HepG2 (cell line): Measurements from ENCODE around the gene ACAD11. TPM values are rescaled to one million over a fixed set of nuclear protein-coding genes. Genes with fewer than 3 reads are reported as not detected.

Experiments
- ATAC-seq: fragments of 200-7000 bp; cut with Tn5 transposase; 3 replicates; pipeline ENCODE4 v1.9.1; 2020; ENCODE audit warnings: mild to moderate bottlenecking, moderate library complexity
- BruUV-seq: library from RNA; stranded (reverse); fragments of 400-500 nt; replicated peaks from 2 replicates; lab custom pipeline; 2021; lab: Mats Ljungman, UMichigan
- CTCF ChIA-PET: fragments of 300-600 bp; formaldehyde crosslinking; extraction: SDS; loops from one replicate; lab custom pipeline; 2021; ENCODE audit warnings: low total read pairs, inconsistent platforms, low intra/inter-chr PET ratio; lab: Yijun Ruan, JAX
- POLR2A ChIA-PET: fragments of 350-600 bp; sonication (Branson Sonifier 250); formaldehyde crosslinking; loops from one replicate; lab custom pipeline; 2020; ENCODE audit warnings: antibody characterized with exemption, inconsistent platforms; lab: Yijun Ruan, JAX
- DNase-seq: peaks from one replicate; pipeline ENCODE4 v3.0.0-alpha.2; 2015; ENCODE audit warnings: low spot score
- FAIRE-seq: peaks from 3 replicates; lab custom pipeline; 2011; peaks lifted over from hg19 to GRCh38; lab: Jason Lieb, UNC
- H2AFZ ChIP-seq: one replicate; pipeline ENCODE4 v1.6.1; 2011; ENCODE audit warnings: low read length, inconsistent platforms
- H3K27ac ChIP-seq: fragments of 300-600 bp; 3 replicates; pipeline ENCODE4 v1.8.0; 2011; ENCODE audit warnings: mixed run types, mild to moderate bottlenecking, mixed read lengths, low read length, inconsistent platforms; ENCODE audit not compliant: insufficient read depth; ENCODE audit errors: extremely low read length
- H3K27me3 ChIP-seq, 2 experiments: fragments of 200-600 bp in 1 of 2; 2 replicates in 1 of 2; 3 replicates in 1 of 2; pipeline versions ENCODE4 v1.6.0 to v1.8.0; 2011; ENCODE audit warnings: low read length in 2 of 2, mild to moderate bottlenecking in 2 of 2, moderate library complexity in 2 of 2, inconsistent platforms in 1 of 2; ENCODE audit not compliant: insufficient read depth in 2 of 2, control insufficient read depth in 1 of 2
- H3K36me3 ChIP-seq, 2 experiments: fragments of 200-600 bp in 1 of 2; replicated peaks in 1 of 2; 2 replicates in 1 of 2; 3 replicates in 1 of 2; pipeline versions ENCODE4 v1.5.1 to v1.8.0; 2011; ENCODE audit warnings: low read length in 2 of 2, inconsistent platforms in 1 of 2; ENCODE audit not compliant: insufficient read depth in 2 of 2, control insufficient read depth in 1 of 2
- H3K4me1 ChIP-seq: 2 replicates; pipeline ENCODE4 v1.5.1; 2012; ENCODE audit warnings: low read length, inconsistent platforms; ENCODE audit not compliant: insufficient read depth
- H3K4me2 ChIP-seq: 2 replicates; pipeline ENCODE4 v1.6.0; 2011; ENCODE audit warnings: low read depth, low read length, inconsistent platforms
- H3K4me3 ChIP-seq, 3 experiments: fragments of 200-600 bp in 1 of 3; sonication (generic), shearing (Covaris generic) in 1 of 3; replicated peaks in 1 of 3; 2 replicates each; pipeline ENCODE4 v1.5.1; 2011 to 2016; ENCODE audit warnings: low read length in 3 of 3, inconsistent platforms in 2 of 3, low read depth in 2 of 3, mild to moderate bottlenecking in 2 of 3, control low read depth in 1 of 3, mixed read lengths in 1 of 3; ENCODE audit not compliant: insufficient read depth in 1 of 3
- H3K79me2 ChIP-seq: one replicate; pipeline ENCODE4 v1.6.1; 2011; ENCODE audit warnings: low read length, inconsistent platforms; ENCODE audit not compliant: insufficient read depth
- H3K9ac ChIP-seq: 2 replicates; pipeline ENCODE4 v1.6.0; 2011; ENCODE audit warnings: mild to moderate bottlenecking, low read depth, low read length, inconsistent platforms; ENCODE audit not compliant: insufficient read depth
- H3K9me3 ChIP-seq: 2 replicates; pipeline ENCODE4 v1.5.1; 2012; ENCODE audit warnings: mild to moderate bottlenecking, low read length
- H4K20me1 ChIP-seq: 2 replicates; pipeline ENCODE4 v1.6.0; 2011; ENCODE audit warnings: inconsistent platforms, mild to moderate bottlenecking, low read length, moderate library complexity; ENCODE audit not compliant: insufficient read depth
- AHR ChIP-seq: IDR thresholded peaks from 2 replicates; pipeline ENCODE4 v1.6.1; 2018; ENCODE audit warnings: missing genetic modification reagents, missing compliant biosample characterization
- ASH2L ChIP-seq: fragments of 300-600, 200-600 bp; sonication (generic); IDR thresholded peaks from 2 replicates; pipeline ENCODE4 v1.7.0; 2017; ENCODE audit warnings: low read depth, mild to moderate bottlenecking, moderate library complexity, mixed read lengths, low read length; ENCODE audit not compliant: insufficient read length
- ATF1 ChIP-seq: IDR thresholded peaks from 2 replicates; pipeline ENCODE4 v1.6.1; 2016; ENCODE audit warnings: mild to moderate bottlenecking, control low read depth
- NR2F1 ChIP-seq, 2 experiments: fragments of 450-650 bp in 1 of 2; formaldehyde crosslinking in 1 of 2; IDR thresholded peaks; 2 replicates each; pipeline versions ENCODE4 v1.5.0 to v1.6.1; 2016 to 2020; ENCODE audit warnings: mild to moderate bottlenecking in 1 of 2, missing compliant biosample characterization in 1 of 2, missing genetic modification reagents in 1 of 2, moderate library complexity in 1 of 2
- PCBP2 ChIP-seq: fragments of 200-400 bp; formaldehyde crosslinking; optimal IDR thresholded peaks from 2 replicates; pipeline ENCODE3; 2018; ENCODE audit warnings: low read length, low read depth; ENCODE audit not compliant: poor library complexity, severe bottlenecking
- STAG1 ChIP-seq: sonication (generic); formaldehyde crosslinking; IDR thresholded peaks from 2 replicates; pipeline ENCODE4 v1.4.0; 2020; ENCODE audit warnings: missing genetic modification reagents
- ZNF432 ChIP-seq: sonication (generic); formaldehyde crosslinking; IDR thresholded peaks from 2 replicates; pipeline ENCODE4 v1.5.0; 2020; ENCODE audit warnings: missing genetic modification reagents, mild to moderate bottlenecking, borderline replicate concordance
- ZNF615 ChIP-seq: sonication (generic); formaldehyde crosslinking; IDR thresholded peaks from 2 replicates; pipeline ENCODE4 v1.5.0; 2020; ENCODE audit warnings: mild to moderate bottlenecking, missing genetic modification reagents, borderline replicate concordance
- ZSCAN29 ChIP-seq: sonication (generic); formaldehyde crosslinking; conservative IDR thresholded peaks from 2 replicates; pipeline ENCODE4 v1.4.0; 2020; ENCODE audit warnings: mild to moderate bottlenecking, missing genetic modification reagents
- WGBS: methylation state at CpG from one replicate; pipeline ENCODE4 v1.1.6; 2017; ENCODE audit warnings: low lambda C conversion rate; 5-methylcytosine and 5-hydroxymethylcytosine counted together
- in situ Hi-C: cut with HindIII; loops from 2 replicates; pipeline ENCODE4 v1.10.0; 2017; ENCODE audit warnings: low pct_unique_long_range_greater_than_20kb; ENCODE audit not compliant: extremely low pct_ligation_motif_present
- intact Hi-C: fragments of 100-400 bp; cut with micrococcal nuclease; formaldehyde crosslinking; loops from one replicate; pipeline ENCODE4 v1.10.0; 2022; ENCODE audit not compliant: unreplicated experiment
- polyA plus RNA-seq, 8 experiments: library from polyadenylated mRNA; depleted of rRNA in 3 of 8; stranded (reverse) in 7 of 8; unstranded in 1 of 8; fragments of >200 nt; fragmentation: Illumina TruSeq in 4 of 8; extraction: Trizol in 4 of 8; gene quantifications; 2 replicates each; pipeline versions ENCODE4 v1.2.1 to v1.2.3, GENCODE V29; 2011 to 2016; ENCODE audit warnings: low read depth in 4 of 8, missing spikeins in 1 of 8, mixed read lengths in 1 of 8; ENCODE audit not compliant: insufficient read depth in 1 of 8
- total RNA-seq, 5 experiments: library from RNA; depleted of rRNA; stranded (reverse); fragments of >200 nt; fragmentation: Illumina TruSeq; extraction: Trizol; gene quantifications; 2 replicates each; pipeline ENCODE4 v1.2.3, GENCODE V29; 2016; ENCODE audit warnings: low read depth in 1 of 5
- TF ChIP-seq, protein P1 (sequence below): sonication (generic); formaldehyde crosslinking; IDR thresholded peaks from 2 replicates; pipeline ENCODE4 v1.8.0; 2022; ENCODE audit warnings: missing genetic modification reagents, mild to moderate bottlenecking, moderate library complexity, borderline replicate concordance
- TF ChIP-seq, protein P2 (sequence below): IDR thresholded peaks from 2 replicates; pipeline ENCODE4 v1.6.1; 2016; ENCODE audit warnings: missing biosample characterization, missing genetic modification reagents, low read depth
- TF ChIP-seq, protein P3 (sequence below): sonication (generic); formaldehyde crosslinking; conservative IDR thresholded peaks from 2 replicates; pipeline ENCODE4 v1.4.0; 2020; ENCODE audit warnings: missing genetic modification reagents

Gene ACAD11
- total and polyA plus RNA-seq, 2 of the 13 experiments (the other 11 are each of a cell fraction or from before 2014, with no cell fraction given) = 30.6 to 56.9 TPM

DNA sequence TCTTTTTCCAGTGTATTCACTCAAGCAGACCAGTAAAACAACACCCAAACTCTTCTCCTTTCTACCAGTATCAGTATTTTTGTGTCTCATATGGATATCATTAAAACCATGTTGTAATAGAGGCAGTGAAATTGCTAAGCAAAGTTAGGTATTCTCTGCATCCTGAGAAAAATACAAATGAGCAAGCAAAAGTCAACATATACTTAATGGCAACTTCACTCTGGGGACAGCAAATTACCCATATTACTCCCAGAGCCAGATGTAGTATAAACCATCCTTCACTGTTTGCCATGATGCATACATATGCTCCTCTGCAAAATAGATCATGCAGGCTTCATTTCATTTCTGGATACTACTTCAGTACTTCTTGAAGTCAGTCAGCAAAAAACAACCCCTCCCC is 22.6 kb upstream of the ACAD11 start (continued):
- TF ChIP-seq, protein P1, sequence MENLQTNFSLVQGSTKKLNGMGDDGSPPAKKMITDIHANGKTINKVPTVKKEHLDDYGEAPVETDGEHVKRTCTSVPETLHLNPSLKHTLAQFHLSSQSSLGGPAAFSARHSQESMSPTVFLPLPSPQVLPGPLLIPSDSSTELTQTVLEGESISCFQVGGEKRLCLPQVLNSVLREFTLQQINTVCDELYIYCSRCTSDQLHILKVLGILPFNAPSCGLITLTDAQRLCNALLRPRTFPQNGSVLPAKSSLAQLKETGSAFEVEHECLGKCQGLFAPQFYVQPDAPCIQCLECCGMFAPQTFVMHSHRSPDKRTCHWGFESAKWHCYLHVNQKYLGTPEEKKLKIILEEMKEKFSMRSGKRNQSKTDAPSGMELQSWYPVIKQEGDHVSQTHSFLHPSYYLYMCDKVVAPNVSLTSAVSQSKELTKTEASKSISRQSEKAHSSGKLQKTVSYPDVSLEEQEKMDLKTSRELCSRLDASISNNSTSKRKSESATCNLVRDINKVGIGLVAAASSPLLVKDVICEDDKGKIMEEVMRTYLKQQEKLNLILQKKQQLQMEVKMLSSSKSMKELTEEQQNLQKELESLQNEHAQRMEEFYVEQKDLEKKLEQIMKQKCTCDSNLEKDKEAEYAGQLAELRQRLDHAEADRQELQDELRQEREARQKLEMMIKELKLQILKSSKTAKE = no peak
- no peak for TF ChIP-seq PCBP2
- TF ChIP-seq ASH2L = no peak
- no peak for TF ChIP-seq ATF1 (CRISPR knock-in tag)
- no peak for TF ChIP-seq AHR
- TF ChIP-seq ZSCAN29 (CRISPR knock-in tag) = no peak

DNA sequence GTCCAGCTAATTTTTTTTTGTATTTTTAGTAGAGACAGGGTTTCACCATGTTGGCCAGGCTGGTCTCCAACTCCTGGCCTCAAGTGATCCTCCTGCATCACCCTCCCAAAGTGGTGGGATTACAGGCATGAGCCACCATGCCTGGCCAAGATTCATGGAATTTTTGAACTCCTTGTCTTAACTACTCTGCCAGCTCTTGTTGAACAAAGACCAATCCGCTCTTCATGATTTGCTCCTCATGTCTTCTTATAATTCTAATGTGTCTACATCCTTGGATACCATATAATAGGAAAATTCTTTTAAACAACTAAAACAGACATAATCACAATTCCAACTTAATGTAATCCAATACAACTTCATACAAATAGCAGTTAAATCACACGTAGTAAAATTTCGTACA is 21.8 kb upstream of the ACAD11 start:
- Histone ChIP-seq H3K4me3 (no peak overlapping the region), H3K27ac (no peak overlapping the region), H3K4me1 (no peaks in the 10 kb centered on the region), H3K27me3 (no peaks in the 10 kb centered on the region), H3K4me2 (no peak overlapping the region), H3K36me3 (peaks cover 6 to 39% of the 10 kb centered on the region in 2 experiments), H3K79me2 (no peaks in the 10 kb centered on the region), H4K20me1 (no peaks in the 10 kb centered on the region), H3K9ac (no peak overlapping the region), H3K9me3 (no peaks in the 10 kb centered on the region), H2AFZ (no peak overlapping the region)
- intact Hi-C loops = no loop called here
- POLR2A ChIA-PET = interaction anchor here (1.3 kb wide), 1 partner anchor 23 kb away, joined by 3 read pairs; no protein-coding TSS in a partner anchor
- in situ Hi-C loops = no loop called here
- DNase-seq (no peak), ATAC-seq (no peak), FAIRE-seq (no peak)
- TF ChIP-seq STAG1 (CRISPR knock-in tag) (no peak), ZNF615 (CRISPR knock-in tag) (no peak), ZNF432 (CRISPR knock-in tag) (no peak), NR2F1 (CRISPR knock-in tag; IDR thresholded peaks at IDR 0.05) (no peak)
- TF ChIP-seq, protein P2, sequence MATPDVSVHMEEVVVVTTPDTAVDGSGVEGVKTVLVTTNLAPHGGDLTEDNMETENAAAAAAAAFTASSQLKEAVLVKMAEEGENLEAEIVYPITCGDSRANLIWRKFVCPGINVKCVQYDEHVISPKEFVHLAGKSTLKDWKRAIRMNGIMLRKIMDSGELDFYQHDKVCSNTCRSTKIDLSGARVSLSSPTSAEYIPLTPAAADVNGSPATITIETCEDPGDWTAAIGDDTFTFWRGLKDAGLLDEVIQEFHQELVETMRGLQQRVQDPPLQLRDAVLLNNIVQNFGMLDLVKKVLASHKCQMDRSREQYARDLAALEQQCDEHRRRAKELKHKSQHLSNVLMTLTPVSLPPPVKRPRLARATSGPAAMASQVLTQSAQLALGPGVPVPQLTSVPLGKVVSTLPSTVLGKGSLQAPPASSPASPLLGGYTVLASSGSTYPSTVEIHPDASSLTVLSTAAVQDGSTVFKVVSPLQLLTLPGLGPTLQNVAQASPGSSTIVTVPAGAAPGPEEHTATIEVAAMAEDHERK (CRISPR knock-in tag) = no peak
- TF ChIP-seq, protein P3, sequence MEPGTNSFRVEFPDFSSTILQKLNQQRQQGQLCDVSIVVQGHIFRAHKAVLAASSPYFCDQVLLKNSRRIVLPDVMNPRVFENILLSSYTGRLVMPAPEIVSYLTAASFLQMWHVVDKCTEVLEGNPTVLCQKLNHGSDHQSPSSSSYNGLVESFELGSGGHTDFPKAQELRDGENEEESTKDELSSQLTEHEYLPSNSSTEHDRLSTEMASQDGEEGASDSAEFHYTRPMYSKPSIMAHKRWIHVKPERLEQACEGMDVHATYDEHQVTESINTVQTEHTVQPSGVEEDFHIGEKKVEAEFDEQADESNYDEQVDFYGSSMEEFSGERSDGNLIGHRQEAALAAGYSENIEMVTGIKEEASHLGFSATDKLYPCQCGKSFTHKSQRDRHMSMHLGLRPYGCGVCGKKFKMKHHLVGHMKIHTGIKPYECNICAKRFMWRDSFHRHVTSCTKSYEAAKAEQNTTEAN (CRISPR knock-in tag) = no peak
- BruUV-seq = TSS peak; percentile 46
- WGBS = 98% methylated on average over 3 of the region's 3 CpGs
- CTCF ChIA-PET = no interaction called here
